GM04504 (cell line): ENCODE measurements around the gene RNF167.

Experiments
- DNase-seq: peaks from one replicate; pipeline ENCODE4 v3.0.0-alpha.2; 2012; ENCODE audit warnings: low read depth

RNF167 gene

DNA sequence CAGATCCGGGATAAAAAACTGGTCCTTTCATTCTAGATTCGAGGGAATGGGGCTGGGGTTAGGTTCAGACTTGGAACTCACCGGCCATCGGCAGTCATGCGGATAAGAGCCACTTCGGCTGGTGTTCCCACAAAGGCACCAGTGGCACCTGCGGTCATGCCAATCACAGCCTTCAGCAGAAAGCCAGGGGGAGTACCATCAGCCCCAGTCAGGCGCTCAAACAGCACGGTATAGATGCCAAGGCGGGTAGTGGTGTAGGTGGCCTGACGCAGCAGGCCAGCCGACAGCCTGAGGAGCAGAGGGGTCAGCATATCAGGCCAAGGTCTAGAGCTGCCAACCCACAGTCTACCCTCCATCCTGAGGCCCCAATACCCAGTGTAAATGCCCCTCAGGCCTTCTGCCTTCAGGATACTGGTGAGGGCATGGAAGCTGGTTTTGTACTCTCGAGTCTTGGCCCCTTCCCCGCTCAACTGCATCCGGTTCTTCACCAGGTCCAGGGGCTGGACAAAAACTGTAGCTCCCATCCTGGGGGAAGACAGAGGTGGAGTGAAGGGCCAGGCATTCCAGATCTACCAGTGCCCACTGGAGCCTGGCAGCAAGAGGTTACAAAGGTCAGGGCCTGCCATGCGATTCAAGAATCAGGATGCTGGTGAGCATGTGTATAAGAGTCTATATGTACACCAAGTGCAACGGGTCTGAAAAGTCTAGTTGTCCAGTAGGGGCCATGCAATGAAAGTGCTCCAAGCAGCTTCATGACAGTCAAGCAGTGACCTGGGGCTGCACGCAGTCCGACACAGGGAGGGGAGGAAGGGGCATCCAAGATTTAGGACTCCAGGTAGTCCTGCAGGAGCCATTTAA is 1.2 kb upstream of the RNF167 start:
- no peak for DNase-seq

GRCh38 chr17:4939546-4939795 is 597 bp upstream of the RNF167 start:
- DNase-seq, result no peak

DNA sequence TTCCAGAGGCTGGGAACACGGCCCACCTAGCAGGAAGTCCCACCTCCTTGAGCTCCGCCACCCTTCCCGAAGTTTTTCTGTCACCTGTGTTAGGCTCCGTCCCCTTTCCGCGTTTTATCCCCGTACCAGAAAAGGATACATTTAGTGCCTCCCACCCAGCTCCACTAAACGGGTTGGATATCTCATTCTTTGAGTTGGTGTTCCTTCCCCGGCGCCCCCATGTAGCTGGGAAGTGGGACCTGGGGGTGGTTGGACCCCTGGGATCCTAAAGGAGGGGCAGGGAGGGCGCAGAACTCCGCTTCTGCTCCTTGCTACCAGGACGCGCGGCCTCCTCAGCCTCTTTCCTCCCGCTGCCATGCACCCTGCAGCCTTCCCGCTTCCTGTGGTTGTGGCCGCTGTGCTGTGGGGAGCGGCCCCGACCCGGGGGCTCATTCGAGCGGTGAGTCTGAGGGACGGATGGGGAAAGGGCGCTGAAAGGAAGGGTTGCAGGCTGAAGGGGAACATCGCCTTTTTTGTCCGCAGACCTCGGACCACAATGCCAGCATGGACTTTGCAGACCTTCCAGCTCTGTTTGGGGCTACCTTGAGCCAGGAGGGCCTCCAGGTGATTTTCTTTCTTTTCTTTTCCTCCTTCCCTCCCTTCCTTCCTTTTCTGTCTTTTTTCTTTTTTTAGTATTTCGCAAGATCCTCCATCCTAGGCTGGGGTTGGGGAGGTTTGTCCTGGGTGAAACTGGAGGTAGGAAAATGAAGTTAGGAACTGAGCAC is 669 bp downstream of the RNF167 start:
- DNase-seq, result no peak

DNA sequence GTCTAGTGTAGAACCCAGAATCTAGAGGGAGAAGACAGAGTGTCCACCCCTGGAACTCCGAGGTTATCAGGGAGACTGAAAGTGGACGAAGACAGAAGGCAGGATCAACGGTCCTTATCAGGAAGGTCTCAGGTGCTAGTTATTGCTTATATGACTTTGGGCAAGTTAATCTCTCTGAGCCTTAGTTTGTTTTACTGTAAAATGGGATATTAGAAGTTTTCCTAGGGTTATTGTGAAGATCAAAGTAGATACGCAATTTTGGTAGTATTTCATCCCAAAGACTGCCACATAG is 1.2 kb downstream of the RNF167 start:
- DNase-seq, result no peak

GRCh38 chr17:4942760-4943508 is 2.9 kb downstream of the RNF167 start:
- DNase-seq, result no peak

GRCh38 chr17:4944163-4944553 is 4.1 kb downstream of the RNF167 start:
- no peak for DNase-seq

- DNase-seq, result no peak
Measured at GRCh38 chr17:4944554-4945175, 4.6 kb downstream of the RNF167 start.

- peak; percentile 86 for DNase-seq
Measured at GRCh38 chr17:4945176-4945943, 5.3 kb downstream of the RNF167 start.

- no peak for DNase-seq
Measured at GRCh38 chr17:4945944-4946280, 5.8 kb downstream of the RNF167 start.

GRCh38 chr17:4946312-4946976 is 6.4 kb downstream of the RNF167 start:
- DNase-seq, result no peak

GRCh38 chr17:4947010-4947410 is 6.9 kb downstream of the RNF167 start:
- no peak for DNase-seq

DNA sequence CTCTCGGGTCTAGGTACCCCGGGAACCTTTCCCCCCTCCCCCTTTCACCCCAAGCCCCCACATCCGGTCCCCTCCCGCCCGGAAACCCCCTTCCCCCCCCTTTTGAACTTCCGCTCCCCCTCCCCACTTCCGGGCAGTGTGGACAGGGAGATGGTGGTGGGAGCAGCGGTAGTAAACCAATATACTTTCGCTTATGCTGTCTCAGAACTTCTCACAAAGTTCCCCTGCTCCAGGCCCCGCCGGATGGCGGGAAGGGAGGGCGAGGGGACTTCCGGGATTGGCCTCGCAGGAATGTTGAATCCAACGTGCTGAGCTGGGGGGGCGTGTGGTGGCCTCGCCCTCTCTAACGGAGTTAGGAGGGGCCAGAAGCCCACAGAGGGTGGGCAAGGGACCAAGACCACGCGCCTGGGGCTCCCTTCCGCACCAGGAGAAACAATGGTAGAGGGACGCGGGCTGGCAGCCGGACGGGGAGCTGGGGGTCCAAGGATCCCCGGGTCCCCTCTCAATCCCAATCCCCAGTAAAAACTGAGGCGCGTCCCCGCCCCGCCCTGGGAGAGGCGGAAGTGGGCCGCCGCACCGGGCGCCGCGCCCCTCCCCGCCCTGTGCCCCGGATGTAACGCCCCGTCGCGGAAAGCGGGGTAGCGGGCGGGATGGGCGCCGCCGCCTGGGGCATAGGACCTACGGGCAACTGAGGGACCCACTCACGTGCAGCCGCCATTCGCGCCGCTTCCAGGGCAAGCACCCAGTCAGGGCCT is 7.5 kb downstream of the RNF167 start:
- no peak for DNase-seq

DNA sequence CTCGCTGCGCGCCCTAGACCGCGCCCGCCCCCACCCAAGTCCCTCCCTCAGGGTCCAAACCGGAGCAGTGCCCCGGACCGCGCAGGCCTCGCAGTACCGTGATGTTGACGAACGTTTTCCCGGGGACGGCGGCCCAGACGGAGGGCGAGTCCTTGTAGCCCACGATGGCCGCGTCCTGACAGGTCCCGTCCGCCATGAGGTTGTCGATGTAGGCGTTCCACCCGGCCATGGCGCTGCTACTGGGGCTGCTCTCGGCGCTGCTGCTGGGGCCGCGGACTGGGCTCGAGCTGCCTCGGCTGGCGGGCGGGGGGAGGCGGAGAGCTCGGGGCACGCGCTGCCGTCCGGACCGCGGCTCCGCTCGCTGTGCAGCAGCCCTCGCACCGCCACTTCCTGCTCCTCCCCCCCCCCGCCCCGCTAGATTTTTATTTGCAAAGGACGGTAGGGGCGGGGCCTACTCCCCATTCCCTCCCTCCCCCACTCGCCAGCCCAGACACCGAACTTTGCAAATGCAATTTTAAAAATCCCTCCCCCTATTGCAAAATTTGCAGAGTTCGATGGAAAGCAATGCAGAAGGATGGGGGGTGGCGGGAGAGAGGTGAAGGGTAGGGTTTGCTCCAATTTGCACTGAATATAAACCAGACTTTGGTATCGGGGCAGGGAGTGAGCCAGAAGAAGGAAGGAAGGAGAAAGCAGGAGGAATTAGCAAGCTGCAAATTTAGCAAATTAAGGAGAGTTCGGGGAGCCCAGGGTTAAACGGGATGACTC is 8.3 kb downstream of the RNF167 start, which contains the start of gene PFN1:
Gene PFN1 (minus strand): TSS at position 365 of the 765 bp plus-strand sequence. CDS start 136 bp downstream, at position 229.
- DNase-seq, result peak; percentile 88

DNA sequence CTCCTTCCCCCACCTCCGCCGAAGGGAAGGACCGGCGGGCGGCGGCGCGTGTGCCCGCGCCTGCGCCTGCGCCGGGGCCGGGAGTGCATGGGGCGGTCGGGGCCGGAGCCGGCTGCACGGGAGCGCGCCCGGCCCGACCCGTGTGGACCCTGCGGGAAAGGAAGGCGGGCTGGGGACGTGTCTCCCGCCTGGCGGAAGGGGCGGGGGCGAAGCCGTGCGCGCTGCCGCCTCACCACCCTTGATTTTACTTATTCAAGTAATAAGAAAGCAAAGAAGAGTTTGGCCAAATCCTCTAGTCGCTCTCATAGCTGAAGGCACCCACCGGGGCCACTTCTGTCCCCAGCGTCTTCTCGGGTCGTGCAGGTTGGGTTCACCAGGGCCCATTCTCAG is 8.9 kb downstream of the RNF167 start:
- peak; percentile 84 for DNase-seq

- no peak for DNase-seq
Measured at GRCh38 chr17:4949321-4950074, 9.4 kb downstream of the RNF167 start.

DNA sequence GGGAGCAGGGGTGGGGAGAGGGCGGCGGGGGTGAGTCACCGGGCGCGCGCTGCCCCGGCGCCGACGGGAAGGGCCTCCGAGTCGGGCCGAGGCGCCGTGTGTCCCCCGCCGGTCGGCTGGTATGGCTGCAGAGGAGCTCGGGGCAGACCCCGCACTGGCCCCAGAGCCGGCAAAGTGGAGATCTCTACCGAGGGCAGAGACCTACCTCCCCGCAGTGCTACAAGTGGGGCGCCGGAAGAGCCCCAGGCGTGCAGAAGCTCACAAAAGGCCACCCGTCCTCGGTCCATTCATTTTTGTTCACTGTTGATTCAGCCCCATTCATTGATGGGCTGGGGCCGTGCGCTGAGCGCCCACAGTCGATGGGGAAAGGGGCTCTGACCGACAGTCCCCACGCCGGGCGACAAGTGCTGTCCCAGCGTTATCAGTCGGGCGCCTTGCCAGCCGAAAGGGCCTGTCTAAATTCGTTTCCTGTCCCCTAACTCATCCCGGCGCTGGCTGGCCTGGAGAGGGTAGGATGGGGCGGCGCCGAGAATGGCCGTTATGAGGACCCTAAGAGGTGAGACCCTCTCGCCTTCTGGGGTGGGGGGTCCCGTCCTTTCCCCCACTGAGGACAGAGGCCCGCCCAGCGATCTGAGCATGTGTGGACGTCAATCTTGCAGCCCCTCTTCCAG is 10.1 kb downstream of the RNF167 start:
- DNase-seq, result no peak

GRCh38 chr17:4950746-4951204 is 10.7 kb downstream of the RNF167 start, which contains the start of gene ENO3:
Gene ENO3 (plus strand): TSS chr17:4951119. CDS start chr17:4951830, 711 bp downstream.
- DNase-seq, result no peak

DNA sequence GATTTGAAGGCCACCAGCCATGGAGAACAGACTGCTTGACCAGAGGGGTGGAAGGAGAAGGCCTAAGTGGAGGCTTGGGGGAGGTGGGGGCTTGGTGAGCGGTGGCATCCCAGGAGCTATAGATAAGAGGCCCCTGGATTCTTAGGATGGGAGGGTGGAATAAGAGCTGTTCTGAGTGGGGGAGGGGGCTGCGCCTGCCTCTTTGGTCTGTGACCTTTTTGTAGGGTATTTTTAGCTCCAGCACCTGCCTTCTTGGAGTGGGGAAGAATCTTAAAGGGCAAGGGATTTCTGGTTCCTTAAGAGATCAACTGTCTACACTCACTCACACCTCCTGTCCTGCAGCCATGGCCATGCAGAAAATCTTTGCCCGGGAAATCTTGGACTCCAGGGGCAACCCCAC is 11.4 kb downstream of the RNF167 start:
- no peak for DNase-seq
